Anterior cingulate cortex (tissue), 58 donors: ENCODE measurements around the gene OSBPL6.
A peak's percentile ranks its signal among the peaks of the same experiment; 100 is the strongest.
"Not testable (repeated sequence)": the region's sequence is repeated elsewhere in the genome, so short reads cannot be mapped to it uniquely, and the experiment has no call there.

Source experiments
- DNase-seq, 58 donors: peaks; one replicate each; lab custom pipeline; 2025; lab: John Stamatoyannopoulos, UW

The OSBPL6 gene

DNA sequence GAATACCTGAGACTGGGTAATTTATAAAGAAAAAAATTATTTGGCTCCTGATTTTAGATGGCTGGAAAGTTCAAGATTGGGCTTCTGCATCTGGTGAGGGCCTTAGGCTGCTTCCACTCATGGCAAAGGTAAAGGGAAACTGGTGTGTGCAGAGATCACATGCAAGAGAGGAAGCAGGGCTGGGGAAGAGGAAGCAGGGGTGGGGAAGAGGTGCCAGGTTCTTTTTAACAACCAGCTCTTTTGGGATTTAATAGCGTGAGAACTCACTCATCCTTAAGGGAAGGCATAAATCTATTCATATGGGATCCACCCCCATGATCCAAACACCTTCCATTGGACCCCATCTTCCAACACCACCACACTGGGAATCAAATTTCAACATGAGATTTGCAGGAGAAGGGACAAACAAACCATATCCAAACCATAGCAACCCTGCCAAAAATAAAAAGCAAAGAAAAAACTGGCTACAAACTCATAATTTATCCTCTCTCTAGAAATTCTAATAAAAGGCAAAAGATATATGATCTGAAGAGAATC, 226.2 kb downstream of the OSBPL6 start:
- no peak for DNase-seq

DNA sequence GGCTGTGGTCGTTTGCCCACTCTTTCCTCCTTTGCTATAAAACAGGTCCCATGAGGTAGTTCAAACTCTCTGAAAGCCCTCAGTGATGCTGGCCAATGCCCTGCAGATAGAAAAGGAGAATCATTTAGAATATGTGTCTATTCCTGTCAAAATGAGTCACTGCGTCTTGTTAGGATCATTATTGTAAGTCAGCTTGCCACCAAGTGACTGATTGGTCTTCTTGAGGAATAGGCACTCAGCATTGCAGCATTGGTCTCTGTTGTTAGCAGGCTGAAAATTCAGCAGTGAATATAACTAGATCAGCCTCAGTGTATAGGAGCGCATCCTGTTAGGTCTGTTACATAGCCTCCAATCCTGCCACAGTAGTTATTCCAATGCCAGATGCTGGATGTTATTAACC, 227.8 kb downstream of the OSBPL6 start:
- no peak for DNase-seq

DNA sequence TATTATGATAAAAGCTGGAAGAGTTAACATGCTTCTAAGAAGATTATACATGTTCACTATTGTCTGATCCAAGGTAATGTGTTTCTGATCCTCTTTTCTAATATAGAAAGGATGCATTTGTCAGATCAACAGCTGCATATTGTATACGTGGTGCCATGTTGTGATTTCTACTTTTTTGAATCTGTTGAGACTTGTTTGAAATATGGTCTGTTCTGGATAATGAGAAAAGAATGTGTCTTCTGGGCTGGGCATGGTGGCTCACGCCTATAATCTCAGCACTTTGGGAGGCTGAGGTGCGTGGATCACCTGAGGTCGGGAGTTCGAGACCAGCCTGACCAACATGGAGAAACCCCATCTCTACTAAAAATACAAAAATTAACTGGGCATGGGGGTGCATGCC, 229.4 kb downstream of the OSBPL6 start:
- not testable (repeated sequence) for DNase-seq

DNA sequence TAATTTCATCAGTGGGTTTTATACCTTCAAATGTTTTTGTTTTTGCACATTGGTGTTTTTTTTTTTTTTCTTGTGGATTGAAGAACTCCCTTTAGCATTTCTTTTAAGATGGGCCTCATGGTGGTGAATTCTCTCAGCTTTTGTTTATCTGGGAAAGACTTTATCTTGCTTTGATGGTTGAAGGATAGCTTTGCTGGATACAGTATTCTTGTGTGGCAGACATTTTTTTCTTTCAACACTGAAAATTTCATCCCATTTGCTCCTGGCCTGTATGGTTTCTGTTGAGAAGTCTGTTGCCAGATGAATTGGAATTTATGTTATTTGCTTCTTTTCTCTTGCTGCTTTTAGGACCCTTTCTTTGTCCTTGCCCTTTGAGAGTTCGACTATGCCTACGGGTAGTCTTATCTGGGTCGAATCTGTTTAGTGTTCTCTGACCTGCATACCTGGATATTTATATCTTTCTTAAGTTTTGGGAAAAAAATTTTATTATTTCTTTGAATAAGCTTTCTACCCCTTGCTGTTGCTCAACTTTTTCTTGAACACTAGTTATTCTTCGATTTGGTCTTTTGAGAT, 231.0 kb downstream of the OSBPL6 start:
- no peak for DNase-seq

DNA sequence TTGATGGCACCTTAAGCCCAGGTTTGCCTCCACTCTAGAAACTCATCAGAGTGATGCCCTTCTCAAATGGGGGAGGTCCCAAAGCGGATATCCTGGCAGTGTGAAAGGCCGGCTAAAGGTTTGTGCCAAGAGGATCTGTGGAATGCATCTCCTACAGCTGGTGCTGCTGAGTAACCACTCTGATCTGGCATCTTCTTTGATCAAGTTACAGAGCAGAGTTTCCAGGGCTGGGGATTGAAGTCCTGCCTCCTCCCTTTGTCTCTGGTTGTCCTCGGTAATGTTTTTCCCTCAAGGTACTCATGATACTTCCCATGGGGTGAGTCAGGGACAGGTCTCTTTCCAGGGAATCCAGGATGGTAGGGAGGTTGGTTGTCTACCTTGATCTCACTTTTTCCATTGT, 232.1 kb downstream of the OSBPL6 start:
- DNase-seq, result no peak

DNA sequence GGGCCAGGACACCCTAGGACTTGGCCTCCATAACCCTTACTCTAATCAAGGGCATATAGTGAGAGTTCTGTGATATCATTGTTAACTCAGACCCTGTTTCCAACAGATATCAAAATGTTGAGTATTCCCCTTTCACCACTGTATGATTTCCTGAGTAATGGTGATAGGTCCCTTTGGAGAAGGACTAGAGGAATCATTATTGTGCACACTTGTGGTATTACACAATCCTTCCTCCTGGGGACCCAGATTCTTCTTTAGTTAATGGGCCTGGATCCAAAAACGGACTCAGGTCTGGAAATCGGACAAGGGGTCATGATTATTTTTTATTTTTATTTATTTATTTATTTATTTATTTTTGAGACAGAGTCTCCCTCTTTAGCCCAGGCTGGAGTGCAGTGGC, 233.1 kb downstream of the OSBPL6 start:
- no peak for DNase-seq

DNA sequence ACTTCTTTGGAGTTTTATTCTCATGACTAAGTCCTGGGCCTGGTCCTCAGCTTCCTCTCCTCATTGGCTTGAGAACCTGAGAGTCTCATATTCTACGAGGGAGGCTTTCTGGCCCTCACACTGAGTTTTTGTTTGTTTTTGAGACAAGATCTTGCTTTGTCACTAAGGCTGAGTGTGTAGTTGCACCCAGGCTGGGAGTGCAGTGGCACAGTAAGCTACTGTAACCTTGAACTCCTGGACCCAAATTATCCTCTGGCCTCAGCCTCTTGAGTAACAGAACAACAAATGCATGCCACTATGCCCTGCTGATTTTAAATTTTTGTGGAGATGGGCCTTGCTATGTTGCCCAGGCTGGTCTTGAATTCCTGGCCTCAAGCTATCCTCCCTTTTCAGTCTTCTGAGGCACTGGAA, 234.1 kb downstream of the OSBPL6 start:
- no peak for DNase-seq

GRCh38 chr2:178429336-178429735, 235.0 kb downstream of the OSBPL6 start:
- DNase-seq, result no peak

DNA sequence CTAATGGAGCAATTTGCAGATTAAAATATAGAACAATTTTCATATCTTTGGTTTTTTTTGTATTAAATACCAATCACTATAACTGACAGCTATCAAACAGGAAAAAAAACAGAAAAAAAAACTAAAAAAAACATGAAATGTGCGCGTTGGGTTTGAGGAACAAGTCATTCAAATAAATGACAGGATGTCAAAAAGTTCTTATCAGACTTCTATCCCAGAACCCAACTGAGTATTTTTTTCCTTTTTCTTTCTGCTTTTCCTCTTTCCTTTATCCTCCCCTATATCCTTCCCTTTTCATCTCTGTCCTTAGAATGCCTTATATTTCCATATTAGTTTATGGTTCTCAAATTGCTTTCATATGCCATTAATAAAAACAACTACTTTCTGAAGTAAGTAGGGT, 242.3 kb downstream of the OSBPL6 start:
- DNase-seq, result no peak

DNA sequence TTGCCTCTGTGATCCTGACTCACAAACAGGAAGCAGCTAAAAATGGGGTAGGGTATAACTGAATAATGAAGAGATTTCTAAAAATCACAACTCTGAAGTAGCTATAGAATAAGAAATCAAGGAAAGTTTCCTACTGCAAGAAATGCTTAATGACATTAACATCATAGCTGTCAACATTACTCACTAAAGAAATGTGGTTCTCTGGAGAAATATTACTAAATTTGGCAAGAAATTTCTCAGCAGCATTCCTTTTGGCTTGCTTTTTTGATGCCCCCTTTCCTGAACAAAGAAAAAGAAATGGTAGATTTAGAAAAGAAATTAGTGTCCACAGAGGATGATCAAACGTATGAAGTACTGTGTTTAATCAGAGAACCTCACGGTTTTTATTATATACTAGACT, 247.1 kb downstream of the OSBPL6 start:
- DNase-seq, result no peak

GRCh38 chr2:178448968-178449661, 254.8 kb downstream of the OSBPL6 start:
- DNase-seq, result no peak

DNA sequence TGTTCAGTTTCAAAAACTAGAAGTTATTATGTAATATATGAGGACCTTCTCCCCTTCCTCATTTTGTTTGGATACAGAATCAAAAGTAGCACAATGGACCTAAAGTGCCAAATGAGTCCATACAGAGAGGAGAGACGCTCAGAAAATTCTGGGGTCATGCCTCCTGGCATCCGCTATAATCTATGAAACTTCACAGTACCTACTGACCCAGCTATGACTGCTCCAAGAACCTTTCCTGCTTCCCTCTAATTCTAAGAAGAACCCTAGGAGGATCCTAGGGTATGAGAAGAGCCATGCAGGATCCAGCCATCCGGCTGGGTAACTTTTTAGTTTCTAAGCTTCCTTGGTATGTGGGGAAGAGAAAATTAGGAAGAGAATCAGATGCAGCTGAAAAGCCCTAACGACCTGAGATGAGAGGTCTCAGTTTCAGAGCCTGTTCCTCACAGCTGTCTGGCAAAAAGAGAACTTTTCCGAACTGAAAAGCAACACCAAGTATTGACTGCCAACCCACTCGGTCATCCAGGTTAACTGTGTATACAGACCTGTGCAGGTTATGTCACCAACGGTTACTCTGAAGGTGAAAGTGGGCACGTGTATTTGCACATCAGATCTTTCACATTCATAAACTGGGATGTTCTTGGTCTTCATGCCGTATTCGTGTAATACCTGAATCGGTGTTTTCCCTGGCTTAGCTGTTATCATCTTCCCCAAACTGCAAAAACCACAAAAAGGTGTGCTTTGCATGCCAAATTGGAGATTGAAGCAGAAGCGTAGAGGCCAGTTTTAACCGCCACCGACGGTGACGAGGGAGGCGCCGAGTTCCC, 255.6 kb downstream of the OSBPL6 start:
- DNase-seq, result peak in 6 of 58 donors; percentile 10 to 61 (median 24)

GRCh38 chr2:178450524-178450773, 256.1 kb downstream of the OSBPL6 start:
- peak in 9 of 58 donors; percentile 36 to 80 (median 61) for DNase-seq

DNA sequence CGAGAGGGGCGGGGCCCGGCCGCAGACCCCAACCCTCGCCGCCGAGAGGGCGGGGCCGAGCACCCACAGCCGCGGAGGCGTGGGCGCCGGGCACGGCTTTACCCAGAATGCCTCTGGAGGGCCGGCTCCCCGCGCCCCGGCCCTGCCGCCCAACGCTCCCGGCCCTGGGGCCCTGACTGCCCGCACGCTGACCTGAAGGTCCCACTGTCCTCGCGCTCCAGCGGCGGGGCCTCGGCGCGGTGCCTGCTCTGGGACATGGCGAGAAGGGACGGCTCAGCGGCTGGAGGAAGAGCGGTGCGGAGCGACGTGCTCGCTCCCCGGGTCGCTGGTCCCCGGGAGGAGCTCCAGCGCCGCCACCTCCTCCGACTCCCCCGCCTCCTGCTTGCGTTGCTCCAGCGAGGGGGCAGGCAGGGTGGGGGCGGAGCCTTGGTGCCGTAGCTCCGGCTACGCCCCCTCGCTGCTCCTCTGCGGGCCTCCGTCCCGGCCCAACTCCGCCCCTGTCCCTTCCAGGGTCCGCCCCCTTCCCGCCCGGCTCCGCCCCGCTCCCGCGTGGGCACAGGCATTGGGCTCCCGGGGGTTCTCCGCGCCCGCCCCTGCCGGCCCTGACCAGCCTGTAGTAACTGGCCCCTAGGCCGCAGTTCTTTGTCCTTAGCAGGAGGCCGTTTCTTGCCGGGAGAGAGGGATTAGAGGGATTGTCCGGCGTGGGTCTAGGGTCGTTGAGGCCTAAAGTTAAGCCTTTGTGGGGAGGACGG, 256.6 kb downstream of the OSBPL6 start, which contains the start of the genes PJVK and PRKRA:
Gene PJVK (plus strand): TSS at position 605 of the 752 bp plus-strand sequence. CDS start 2,032 bp downstream, outside the sequence.
Gene PRKRA (minus strand): TSS at position 402 of the 752 bp plus-strand sequence. CDS start 145 bp downstream, at position 257.
- DNase-seq, result peak; percentile 69 to 99 (median 96)

GRCh38 chr2:178452334-178452733, 258.0 kb downstream of the OSBPL6 start:
- no peak for DNase-seq
